Body of pancreas (tissue), 4 donors: Measurements from ENCODE around the gene ASPHD2.

ENCODE experiments used
- CTCF ChIP-seq, 7 experiments: fragments of 450-650 bp in 4 of 7; fragments of 200-600 bp in 3 of 7; sonication (generic) in 3 of 7; IDR thresholded peaks; one replicate each; pipeline ENCODE4 v1.5.1; 2016 to 2019; ENCODE audit warnings: antibody characterized with exemption in 7 of 7
- POLR2A ChIP-seq, 3 donors: fragments of 450-650 bp; IDR thresholded peaks; one replicate each; pipeline ENCODE4 v1.6.1; 2016; ENCODE audit warnings: antibody characterized with exemption in 3 of 3, mild to moderate bottlenecking in 2 of 3

- TF ChIP-seq CTCF (IDR thresholded peaks at IDR 0.05) (no peak), POLR2A (IDR thresholded peaks at IDR 0.05) (no peak)
Measured at GRCh38 chr22:26409719-26410335, 19.2 kb upstream of the ASPHD2 start.
